GM19099 (cell line): Measurements from ENCODE around the gene TXNL1.

Experiments
- POLR2A ChIP-seq: IDR thresholded peaks from 3 replicates; pipeline ENCODE4 v1.6.1; 2011; ENCODE audit warnings: low read depth; ENCODE audit not compliant: insufficient read length; ENCODE audit errors: extremely low read depth

The TXNL1 gene

DNA sequence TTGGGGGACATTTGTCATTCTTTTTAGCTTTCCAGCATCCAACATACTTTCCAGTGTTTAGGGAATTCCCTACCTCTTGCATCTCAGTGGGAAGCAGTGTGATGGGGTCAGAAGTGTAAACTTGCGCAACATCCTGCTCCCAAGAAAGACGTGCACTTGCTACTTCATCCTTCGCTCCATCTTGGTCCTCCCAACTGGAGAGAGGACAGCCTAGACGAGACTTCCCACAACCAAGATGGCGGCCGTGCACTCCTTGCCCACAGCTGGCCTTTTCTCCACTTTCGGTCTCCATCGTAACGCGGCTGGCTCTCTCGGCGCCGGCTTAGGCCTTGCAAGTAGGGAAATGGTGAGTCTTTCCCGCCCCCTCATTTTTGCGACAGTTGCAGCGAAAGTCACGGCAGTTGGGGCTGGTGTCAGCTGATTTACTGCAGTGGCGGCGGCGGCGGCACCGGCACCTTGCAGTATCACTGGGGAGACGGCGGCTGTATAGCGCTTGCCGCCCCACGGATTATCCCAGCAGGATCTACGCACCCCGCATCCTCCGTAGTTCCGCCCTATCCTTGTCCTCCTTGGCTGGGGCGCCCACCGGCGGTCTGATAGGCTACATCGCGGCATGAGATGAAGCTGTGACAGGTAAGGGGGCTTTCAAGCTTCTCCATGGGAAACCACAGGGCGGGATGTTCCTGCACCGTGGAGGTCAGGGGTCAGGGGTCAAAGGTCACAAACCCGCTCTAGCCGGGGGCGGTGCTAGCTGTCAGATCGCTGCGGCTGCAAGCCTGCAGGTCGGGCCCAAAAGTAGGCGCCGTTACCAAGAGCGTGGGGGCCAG, 12.8 kb upstream of the TXNL1 start, which contains the start of gene WDR7:
Gene WDR7, plus strand, starts transcription at position 416 of the 827 bp plus-strand sequence. CDS start 21,157 bp downstream, outside the sequence.
- peak; percentile 73 for TF ChIP-seq POLR2A

DNA sequence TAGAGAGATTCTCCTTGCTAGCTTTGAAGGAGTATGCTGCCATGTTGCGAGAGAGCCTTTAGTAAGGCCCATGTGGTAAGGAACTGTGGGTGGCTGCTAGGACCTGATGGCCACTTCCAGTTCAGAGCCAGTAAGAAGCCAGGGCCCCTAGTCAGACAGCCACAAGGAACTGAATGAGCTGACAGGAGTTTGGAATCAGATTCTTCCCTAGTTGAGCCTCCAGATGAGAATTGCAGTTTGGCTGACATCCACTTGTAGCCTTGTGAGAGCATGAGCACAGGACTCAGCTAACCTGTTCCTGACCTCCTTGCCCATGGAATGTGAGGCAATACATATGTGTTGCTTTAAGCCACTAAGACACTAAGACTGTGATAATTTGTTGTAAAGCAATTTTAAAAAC, 11.6 kb upstream of the TXNL1 start:
- TF ChIP-seq POLR2A: no peak

DNA sequence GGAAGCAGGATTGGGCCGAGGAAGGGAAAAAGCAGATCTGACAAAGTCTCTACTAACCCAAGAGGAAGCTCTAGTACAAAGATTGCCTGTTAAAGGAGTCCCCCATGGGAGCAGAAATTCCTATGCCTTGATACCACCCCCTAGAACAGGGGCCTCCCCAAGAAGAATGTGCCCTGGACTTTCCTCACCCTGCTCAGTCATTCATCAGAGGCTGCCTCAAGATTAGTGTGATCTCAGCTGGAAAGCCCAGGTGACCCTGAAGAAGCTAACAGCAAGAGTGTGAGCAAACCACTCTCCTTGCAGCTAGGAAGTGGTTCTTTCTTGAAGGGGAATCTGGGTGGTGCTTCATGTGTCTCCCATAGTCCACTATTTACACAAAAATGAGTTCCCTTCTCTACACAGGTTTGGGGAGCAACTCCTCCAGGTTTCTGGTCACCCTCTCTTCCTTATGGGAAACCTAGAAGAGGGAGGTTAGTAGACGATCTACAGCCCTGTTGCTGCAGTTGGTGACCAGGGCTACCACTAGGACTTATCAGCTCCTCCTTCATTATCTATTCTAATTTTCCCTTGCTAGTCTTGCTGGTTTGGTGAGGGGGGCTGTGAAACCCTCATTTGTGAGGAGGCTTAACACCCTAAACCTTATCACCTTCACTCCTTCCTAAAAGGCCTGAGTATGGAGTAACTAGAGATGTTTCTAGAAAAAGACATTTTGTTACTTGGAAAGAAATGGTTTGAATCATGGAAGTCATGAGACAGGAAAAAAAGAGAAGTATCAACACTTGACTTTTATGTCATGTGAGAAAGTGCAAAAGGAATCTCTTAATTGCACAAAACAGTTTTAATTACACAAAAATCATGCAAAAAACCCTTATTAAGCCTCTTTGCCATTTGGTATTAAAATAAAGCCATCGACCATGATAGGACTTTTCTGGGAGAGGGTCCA, 9.8 kb upstream of the TXNL1 start:
- TF ChIP-seq POLR2A: no peak

- TF ChIP-seq POLR2A: no peak
These were observed 8.7 kb upstream of the TXNL1 start for GRCh38 chr18:56647071-56647470.

GRCh38 chr18:56645415-56646016, 7.1 kb upstream of the TXNL1 start:
- TF ChIP-seq POLR2A: no peak

GRCh38 chr18:56643381-56643780, 5.0 kb upstream of the TXNL1 start:
- no peak for TF ChIP-seq POLR2A

- TF ChIP-seq POLR2A: no peak
These were observed 3.4 kb upstream of the TXNL1 start for GRCh38 chr18:56641714-56642337.

DNA sequence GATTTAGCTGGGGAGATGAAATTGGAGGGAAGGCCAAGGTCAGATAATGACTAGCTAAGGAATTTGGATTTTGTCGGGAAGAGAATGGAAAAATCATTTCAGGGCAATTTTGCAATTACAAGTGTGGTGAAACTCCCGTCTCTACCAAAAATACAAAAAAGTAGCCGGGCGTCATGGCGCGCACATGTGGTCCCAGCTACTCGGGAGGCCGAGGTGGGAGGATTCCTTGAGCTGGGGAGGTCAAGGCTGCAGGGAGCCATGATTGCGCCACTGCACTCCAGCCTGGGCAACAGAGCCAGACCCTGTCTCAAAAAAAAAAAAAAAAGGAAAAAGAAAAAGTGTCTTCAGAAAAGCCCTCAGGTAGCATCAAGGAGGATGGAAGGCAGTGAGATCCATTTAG, 1.2 kb upstream of the TXNL1 start:
- TF ChIP-seq POLR2A: no peak

DNA sequence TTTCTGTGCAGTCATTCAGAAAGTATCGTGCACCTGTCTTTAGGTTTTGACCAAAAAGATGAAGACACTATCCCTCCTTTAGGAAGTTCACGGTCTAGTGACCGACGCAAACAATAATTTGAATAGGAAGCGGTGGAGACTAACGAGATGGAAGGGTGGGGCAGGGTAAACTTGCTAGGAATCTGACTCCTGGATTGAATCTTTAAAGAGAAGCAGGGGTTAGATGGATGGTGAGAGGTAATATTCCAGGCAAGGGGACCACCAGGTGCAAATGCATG, 651 bp upstream of the TXNL1 start:
- no peak for TF ChIP-seq POLR2A

DNA sequence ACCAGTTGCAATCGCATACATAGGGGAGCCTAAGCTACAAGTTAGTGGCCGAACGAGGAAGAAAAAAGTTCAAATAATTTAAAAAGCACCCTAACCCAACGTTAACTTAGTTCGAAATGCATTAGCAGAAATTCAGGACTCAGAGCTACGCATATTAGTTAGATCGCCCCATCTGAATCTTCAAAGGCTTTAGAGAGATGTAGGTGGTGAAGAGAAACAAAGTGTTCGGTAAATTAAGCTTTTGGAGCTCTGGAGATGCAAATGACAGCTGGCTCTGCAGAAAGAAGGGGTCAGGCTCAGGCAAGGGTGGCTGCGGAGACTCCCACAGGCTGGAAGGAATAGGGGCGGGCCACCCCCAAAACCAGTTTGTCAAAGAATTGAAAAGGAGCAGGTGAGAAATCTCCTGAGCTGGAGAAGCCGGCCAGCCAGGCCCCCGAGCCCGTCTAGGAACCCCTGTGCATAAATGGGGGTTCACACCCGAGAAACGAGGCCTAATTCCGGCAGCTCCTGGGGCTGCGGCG, 621 bp downstream of the TXNL1 start:
- TF ChIP-seq POLR2A: no peak

DNA sequence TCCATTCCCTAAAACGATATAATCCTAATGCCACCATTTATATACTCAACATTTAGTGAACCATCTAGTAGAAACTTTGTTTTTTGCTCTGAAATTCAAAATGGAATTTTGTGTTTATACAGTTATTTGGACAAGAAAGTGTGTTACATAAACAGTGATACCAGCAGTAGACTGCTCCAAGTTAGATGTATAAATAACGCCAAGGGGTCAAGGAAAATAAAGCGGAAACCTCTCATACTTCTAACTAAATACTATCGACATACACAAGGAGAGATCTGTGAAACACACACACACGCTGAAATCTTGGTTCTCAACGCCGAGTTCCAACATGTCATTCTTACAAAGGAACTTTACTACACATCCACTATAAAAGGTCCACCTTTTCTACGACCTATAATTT, 1.2 kb downstream of the TXNL1 start:
- no peak for TF ChIP-seq POLR2A

GRCh38 chr18:56635007-56635406, 3.4 kb downstream of the TXNL1 start:
- TF ChIP-seq POLR2A: no peak

GRCh38 chr18:56632070-56633022, 6.0 kb downstream of the TXNL1 start:
- no peak for TF ChIP-seq POLR2A

DNA sequence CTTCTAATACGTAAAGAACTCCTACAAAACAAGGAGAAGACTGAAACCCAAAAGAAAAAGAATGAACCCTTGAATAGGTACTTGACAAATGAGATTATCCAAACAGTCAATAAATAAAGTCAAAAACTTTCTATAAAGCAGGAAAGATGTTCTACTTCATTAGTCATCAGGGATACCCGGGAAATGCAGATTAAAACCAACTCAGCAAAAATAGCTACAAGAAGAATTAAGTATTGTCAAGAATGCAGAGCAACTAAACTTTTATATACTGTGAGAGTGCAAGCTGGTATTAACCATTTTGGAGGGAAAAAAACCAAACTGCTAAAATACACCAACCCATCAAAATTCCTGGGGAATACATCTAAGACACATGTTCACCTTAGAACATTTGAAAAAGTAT, 10.4 kb downstream of the TXNL1 start:
- TF ChIP-seq POLR2A: no peak

GRCh38 chr18:56615738-56616520, 22.5 kb downstream of the TXNL1 start:
- TF ChIP-seq POLR2A: no peak
